ENCODE results near the gene FAM174B.

The FAM174B gene

GRCh38 chr15:92677999-92678398 is 22.4 kb upstream of the FAM174B start:
- Histone ChIP-seq H3F3A (ENCODE audit: insufficient read depth, low read length) (no peaks in the 10 kb centered on the region), H2AFZ (ENCODE audit: low read length) (no peak overlapping the region), H3K4me1 (ENCODE audit: insufficient read depth, low read length, severe bottlenecking) (no peaks in the 10 kb centered on the region), H3K4me2 (ENCODE audit: low read length) (no peak overlapping the region), H3K27me3 (ENCODE audit: insufficient read depth, low read length) (no peaks in the 10 kb centered on the region; the same call in 1 of the 2 replicates), H3K9ac (ENCODE audit: low read length) (no peak overlapping the region), H3K9me3 (ENCODE audit: low read length) (no peaks in the 10 kb centered on the region), H3K27ac (ENCODE audit: low read depth, low read length, poor library complexity, severe bottlenecking) (no peak overlapping the region), H3K79me2 (ENCODE audit: insufficient read depth, low read length) (no peaks in the 10 kb centered on the region), H4K20me1 (ENCODE audit: insufficient read depth, low read length) (no peaks in the 10 kb centered on the region), H3K4me3 (ENCODE audit: low read depth, low read length, poor library complexity, severe bottlenecking) (no peak overlapping the region), H3K9me2 (ENCODE audit: low read depth, low read length) (no peaks in the 10 kb centered on the region), H3K36me3 (ENCODE audit: insufficient read depth, low read length) (no peaks in the 10 kb centered on the region)
- no peak for TF ChIP-seq CTCF (IDR thresholded peaks at IDR 0.05; ENCODE audit: low read length)
- no peak for TF ChIP-seq EZH2 (IDR thresholded peaks at IDR 0.05; ENCODE audit: borderline replicate concordance, low read length)

GRCh38 chr15:92676561-92676960 is 21.0 kb upstream of the FAM174B start:
- Histone ChIP-seq H3K27me3 (ENCODE audit: insufficient read depth, low read length) (peaks cover 6% of the 10 kb centered on the region; the same call in 1 of the 2 replicates), H3K27ac (ENCODE audit: low read depth, low read length, poor library complexity, severe bottlenecking) (no peak overlapping the region)

GRCh38 chr15:92675485-92675884 is 19.9 kb upstream of the FAM174B start:
- H3K36me3 ChIP-seq (ENCODE audit: insufficient read depth, low read length): no peaks in the 10 kb centered on the region
- no peaks in the 10 kb centered on the region for H3K4me1 ChIP-seq (ENCODE audit: insufficient read depth, low read length, severe bottlenecking)
- no peaks in the 10 kb centered on the region for H3K9me3 ChIP-seq (ENCODE audit: low read length)
- no peaks in the 10 kb centered on the region for H4K20me1 ChIP-seq (ENCODE audit: insufficient read depth, low read length)
- H3K4me2 ChIP-seq (ENCODE audit: low read length): no peak overlapping the region
- H3K4me3 ChIP-seq (ENCODE audit: low read depth, low read length, poor library complexity, severe bottlenecking): no peak overlapping the region
- no peaks in the 10 kb centered on the region for H3K9me2 ChIP-seq (ENCODE audit: low read depth, low read length)
- H3K9ac ChIP-seq (ENCODE audit: low read length): no peak overlapping the region
- H3K79me2 ChIP-seq (ENCODE audit: insufficient read depth, low read length): no peaks in the 10 kb centered on the region
- peaks cover 6% of the 10 kb centered on the region; the same call in 1 of the 2 replicates for H3K27me3 ChIP-seq (ENCODE audit: insufficient read depth, low read length)
- no peak overlapping the region for H3K27ac ChIP-seq (ENCODE audit: low read depth, low read length, poor library complexity, severe bottlenecking)
- no peak overlapping the region for H2AFZ ChIP-seq (ENCODE audit: low read length)
- H3F3A ChIP-seq (ENCODE audit: insufficient read depth, low read length): no peaks in the 10 kb centered on the region
- TF ChIP-seq EZH2 (IDR thresholded peaks at IDR 0.05; ENCODE audit: borderline replicate concordance, low read length) (no peak), CTCF (IDR thresholded peaks at IDR 0.05; ENCODE audit: low read length) (no peak)

More at GRCh38 chr15:92676561-92676960, 21.0 kb upstream of the FAM174B start:
- H3K4me1 ChIP-seq (ENCODE audit: insufficient read depth, low read length, severe bottlenecking): no peaks in the 10 kb centered on the region
- H3K4me3 ChIP-seq (ENCODE audit: low read depth, low read length, poor library complexity, severe bottlenecking): no peak overlapping the region
- H3K9me3 ChIP-seq (ENCODE audit: low read length): no peaks in the 10 kb centered on the region
- no peaks in the 10 kb centered on the region for H3K36me3 ChIP-seq (ENCODE audit: insufficient read depth, low read length)
- no peak overlapping the region for H2AFZ ChIP-seq (ENCODE audit: low read length)
- H3K9me2 ChIP-seq (ENCODE audit: low read depth, low read length): no peaks in the 10 kb centered on the region
- no peak overlapping the region for H3K9ac ChIP-seq (ENCODE audit: low read length)
- H3K79me2 ChIP-seq (ENCODE audit: insufficient read depth, low read length): no peaks in the 10 kb centered on the region
- no peak overlapping the region for H3K4me2 ChIP-seq (ENCODE audit: low read length)
- H3F3A ChIP-seq (ENCODE audit: insufficient read depth, low read length): no peaks in the 10 kb centered on the region
- TF ChIP-seq EZH2 (IDR thresholded peaks at IDR 0.05; ENCODE audit: borderline replicate concordance, low read length) (no peak), CTCF (IDR thresholded peaks at IDR 0.05; ENCODE audit: low read length) (no peak)
- H4K20me1 ChIP-seq (ENCODE audit: insufficient read depth, low read length): no peaks in the 10 kb centered on the region

Measured in OCI-LY1 (cell line).